HepG2 (cell line): ENCODE results near the gene PLEKHH3. TPM values are rescaled to one million over a fixed set of nuclear protein-coding genes. Genes with fewer than 3 reads are reported as not detected.

Source experiments
- ARNT2 ChIP-seq: sonication (generic); formaldehyde crosslinking; IDR thresholded peaks from 2 replicates; pipeline ENCODE4 v1.8.0; 2022; ENCODE audit warnings: mild to moderate bottlenecking, low read depth, missing genetic modification reagents, moderate library complexity
- ATF7-NPFF ChIP-seq: sonication (generic); formaldehyde crosslinking; IDR thresholded peaks from 2 replicates; pipeline ENCODE4 v1.8.1; 2023; ENCODE audit warnings: mild to moderate bottlenecking, low read depth, missing genetic modification reagents, moderate library complexity
- BCLAF1 ChIP-seq: fragments of 450-650 bp; IDR thresholded peaks from 2 replicates; pipeline ENCODE4 v1.6.1; 2017; ENCODE audit warnings: mild to moderate bottlenecking
- BORCS8-MEF2B ChIP-seq: sonication (generic); formaldehyde crosslinking; IDR thresholded peaks from 2 replicates; pipeline ENCODE4 v1.8.0; 2022; ENCODE audit warnings: mild to moderate bottlenecking, missing genetic modification reagents
- CBX1 ChIP-seq: IDR thresholded peaks from one replicate; pipeline ENCODE4 v1.6.1; 2016; ENCODE audit warnings: antibody characterized with exemption, low read depth
- DR1 ChIP-seq: sonication (generic); formaldehyde crosslinking; IDR thresholded peaks from 2 replicates; pipeline ENCODE4 v1.8.0; 2021; ENCODE audit warnings: mild to moderate bottlenecking, missing genetic modification reagents, inconsistent platforms
- FOXC1 ChIP-seq: sonication (generic); formaldehyde crosslinking; IDR thresholded peaks from 2 replicates; pipeline ENCODE4 v1.8.0; 2022; ENCODE audit warnings: mild to moderate bottlenecking, missing genetic modification reagents, borderline replicate concordance
- HDAC1 ChIP-seq: sonication (generic); formaldehyde crosslinking; IDR thresholded peaks from 2 replicates; pipeline ENCODE4 v1.5.1; 2020; ENCODE audit warnings: mild to moderate bottlenecking, missing genetic modification reagents
- IKZF4 ChIP-seq: sonication (generic); formaldehyde crosslinking; IDR thresholded peaks from 2 replicates; pipeline ENCODE4 v1.5.1; 2020; ENCODE audit warnings: borderline replicate concordance, mild to moderate bottlenecking, low read depth, missing genetic modification reagents; ENCODE audit errors: not compliant biosample characterization
- KDM2A ChIP-seq: sonication (generic); formaldehyde crosslinking; IDR thresholded peaks from 2 replicates; pipeline ENCODE4 v1.4.0; 2020; ENCODE audit warnings: low read depth, missing genetic modification reagents, borderline replicate concordance
- MIXL1 ChIP-seq: IDR thresholded peaks from 2 replicates; pipeline ENCODE4 v1.6.1; 2016
- MTA3 ChIP-seq: sonication (generic); formaldehyde crosslinking; IDR thresholded peaks from 2 replicates; pipeline ENCODE4 v1.4.0; 2020; ENCODE audit warnings: missing genetic modification reagents
- MXI1 ChIP-seq: IDR thresholded peaks from 3 replicates; pipeline ENCODE4 v1.6.1; 2012; ENCODE audit warnings: low read depth, low read length, inconsistent platforms, borderline replicate concordance
- NRL ChIP-seq: sonication (generic); formaldehyde crosslinking; IDR thresholded peaks from 2 replicates; pipeline ENCODE4 v1.5.0; 2020; ENCODE audit warnings: missing genetic modification reagents, mild to moderate bottlenecking, moderate library complexity, borderline replicate concordance
- RNF2 ChIP-seq: fragments of 450-650 bp; conservative IDR thresholded peaks from 2 replicates; pipeline ENCODE4 v1.6.1; 2016; ENCODE audit warnings: low read depth
- SP4 ChIP-seq: sonication (generic); formaldehyde crosslinking; IDR thresholded peaks from 2 replicates; pipeline ENCODE4 v1.8.1; 2023; ENCODE audit warnings: mild to moderate bottlenecking, missing genetic modification reagents
- TGIF2 ChIP-seq: IDR thresholded peaks from 2 replicates; pipeline ENCODE4 v1.6.1; 2016; ENCODE audit warnings: control low read depth, missing compliant biosample characterization
- TMF1 ChIP-seq: sonication (generic); formaldehyde crosslinking; IDR thresholded peaks from 2 replicates; pipeline ENCODE4 v1.8.1; 2022; ENCODE audit warnings: low read depth, missing genetic modification reagents
- ZBTB7B ChIP-seq: sonication (generic); formaldehyde crosslinking; IDR thresholded peaks from 2 replicates; pipeline ENCODE4 v1.4.0; 2020; ENCODE audit warnings: missing genetic modification reagents
- ZBTB8A ChIP-seq: sonication (generic); formaldehyde crosslinking; IDR thresholded peaks from 2 replicates; pipeline ENCODE4 v1.4.0; 2020; ENCODE audit warnings: mild to moderate bottlenecking, low read depth, missing genetic modification reagents, borderline replicate concordance
- ZNF264 ChIP-seq: sonication (generic); formaldehyde crosslinking; IDR thresholded peaks from 2 replicates; pipeline ENCODE4 v1.4.0; 2020; ENCODE audit warnings: missing genetic modification reagents
- ZNF333 ChIP-seq: sonication (generic); formaldehyde crosslinking; IDR thresholded peaks from 2 replicates; pipeline ENCODE4 v1.4.0; 2020; ENCODE audit warnings: mild to moderate bottlenecking, missing genetic modification reagents, borderline replicate concordance
- ZNF501 ChIP-seq: sonication (generic); formaldehyde crosslinking; IDR thresholded peaks from 2 replicates; pipeline ENCODE4 v1.5.1; 2020; ENCODE audit warnings: mild to moderate bottlenecking, moderate library complexity, missing genetic modification reagents
- ZNF607 ChIP-seq: sonication (generic); formaldehyde crosslinking; IDR thresholded peaks from 2 replicates; pipeline ENCODE4 v1.5.1; 2020; ENCODE audit warnings: missing genetic modification reagents, mild to moderate bottlenecking, borderline replicate concordance
- ZNF746 ChIP-seq: sonication (generic); formaldehyde crosslinking; IDR thresholded peaks from 2 replicates; pipeline ENCODE4 v1.8.0; 2022; ENCODE audit warnings: mild to moderate bottlenecking, missing genetic modification reagents
- ZNF841 ChIP-seq: sonication (generic); formaldehyde crosslinking; IDR thresholded peaks from 2 replicates; pipeline ENCODE4 v1.8.1; 2023; ENCODE audit warnings: missing genetic modification reagents, borderline replicate concordance
- polyA plus RNA-seq, 8 experiments: library from polyadenylated mRNA; depleted of rRNA in 3 of 8; stranded (reverse) in 7 of 8; unstranded in 1 of 8; fragments of >200 nt; fragmentation: Illumina TruSeq in 4 of 8; extraction: Trizol in 4 of 8; gene quantifications; 2 replicates each; pipeline versions ENCODE4 v1.2.1 to v1.2.3, GENCODE V29; 2011 to 2016; ENCODE audit warnings: low read depth in 4 of 8, missing spikeins in 1 of 8, mixed read lengths in 1 of 8; ENCODE audit not compliant: insufficient read depth in 1 of 8
- total RNA-seq, 5 experiments: library from RNA; depleted of rRNA; stranded (reverse); fragments of >200 nt; fragmentation: Illumina TruSeq; extraction: Trizol; gene quantifications; 2 replicates each; pipeline ENCODE4 v1.2.3, GENCODE V29; 2016; ENCODE audit warnings: low read depth in 1 of 5

The PLEKHH3 gene
- total and polyA plus RNA-seq, 2 of the 13 experiments (the other 11 are each of a cell fraction or from before 2014, with no cell fraction given): 6.0 to 19.9 TPM

DNA sequence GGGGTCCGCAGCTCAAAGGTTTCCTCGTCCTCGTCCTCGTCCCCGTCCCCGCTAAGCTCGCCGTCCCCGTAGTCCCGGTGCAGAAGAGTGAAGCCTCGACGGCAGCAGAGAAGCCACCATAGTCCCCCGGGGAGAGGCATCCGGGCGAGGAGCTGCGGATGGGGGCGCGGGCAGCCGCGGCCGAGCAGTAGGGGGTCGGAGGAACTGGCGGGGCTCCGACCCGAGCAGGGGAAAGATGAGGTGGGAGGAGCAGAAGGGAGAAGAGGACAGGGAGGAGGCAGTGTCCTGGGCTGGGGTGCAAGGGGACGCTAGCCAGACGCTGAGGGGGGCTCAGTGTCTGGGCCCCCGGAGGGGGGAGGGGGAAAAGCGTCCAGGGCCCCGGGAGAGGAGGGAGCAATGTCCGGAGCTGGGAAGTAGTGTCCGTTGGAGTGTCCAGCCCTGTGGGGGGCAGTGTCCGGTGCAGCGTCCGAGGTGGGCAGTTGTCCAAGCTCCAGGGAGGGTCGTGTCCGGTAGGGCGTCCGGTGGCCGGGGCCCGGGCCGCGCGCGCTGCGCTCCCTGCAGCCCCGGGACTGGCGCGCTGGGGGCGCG lies at the start of gene PLEKHH3 (continued):
- TF ChIP-seq NRL (CRISPR knock-in tag) (peak; percentile 42), ARNT2 (CRISPR knock-in tag) (0 out of 2 replicates have a peak, but pooled peaks have one; percentile 18), ZNF607 (CRISPR knock-in tag) (no peak; the same call in 1 of the 2 replicates), FOXC1 (CRISPR knock-in tag) (peak; percentile 66; the same call in 1 of the 2 replicates), TMF1 (CRISPR knock-in tag) (peak; percentile 9; the same call in 1 of the 2 replicates), MTA3 (no peak), HDAC1 (CRISPR knock-in tag) (peak; percentile 58; the same call in 1 of the 2 replicates), DR1 (CRISPR knock-in tag) (peak; percentile 67), CBX1 (no peak), ZNF333 (CRISPR knock-in tag) (peak; percentile 83; the same call in 1 of the 2 replicates), ZBTB7B (peak; percentile 81; the same call in 1 of the 2 replicates), KDM2A (CRISPR knock-in tag) (no peak), ZBTB8A (CRISPR knock-in tag) (no peak), BORCS8-MEF2B (CRISPR knock-in tag) (no peak), MXI1 (no peak), TGIF2 (CRISPR knock-in tag) (peak; percentile 77; the same call in 1 of the 2 replicates), IKZF4 (CRISPR knock-in tag) (peak; percentile 30), SP4 (CRISPR knock-in tag) (peak; percentile 50; the same call in 1 of the 2 replicates), ATF7-NPFF (0 out of 2 replicates have a peak, but pooled peaks have one; percentile 57), ZNF841 (CRISPR knock-in tag) (no peak), MIXL1 (CRISPR knock-in tag) (no peak), RNF2 (peak; percentile 65; the same call in 1 of the 2 replicates), ZNF501 (CRISPR knock-in tag) (peak; percentile 79), ZNF746 (CRISPR knock-in tag) (0 out of 2 replicates have a peak, but pooled peaks have one; percentile 40), BCLAF1 (no peak), ZNF264 (CRISPR knock-in tag) (no peak)
